HEK293 (cell line): ENCODE data around the gene DAND5.

Experiments used
- CTCF ChIA-PET: fragments of 350-600 bp; formaldehyde crosslinking; extraction: SDS; loops from one replicate; lab custom pipeline; 2021; ENCODE audit warnings: antibody characterized with exemption; lab: Yijun Ruan, JAX
- POLR2A ChIA-PET: fragments of 300-600 bp; formaldehyde crosslinking; extraction: SDS; loops from one replicate; lab custom pipeline; 2020; ENCODE audit warnings: antibody characterized with exemption, inconsistent platforms; lab: Yijun Ruan, JAX
- H3K27ac ChIP-seq: fragments of 200-500 bp; sonication (Bioruptor generic); 2 replicates; pipeline ENCODE4 v1.5.1; 2014; ENCODE audit warnings: low read depth, low read length, control low read depth, inconsistent platforms; ENCODE audit errors: extremely low read depth
- H3K36me3 ChIP-seq, 2 experiments: fragments of 200-500 bp in 1 of 2; sonication (Bioruptor generic) in 1 of 2; 1 replicate in 1 of 2; 2 replicates in 1 of 2; pipeline ENCODE4 v1.5.1; 2014 to 2017; ENCODE audit warnings: inconsistent platforms in 2 of 2, low read length in 2 of 2; ENCODE audit not compliant: control insufficient read depth in 2 of 2, insufficient read depth in 1 of 2
- H3K4me1 ChIP-seq: fragments of 200-500 bp; sonication (Bioruptor generic); 2 replicates; pipeline ENCODE4 v1.5.1; 2014; ENCODE audit warnings: mild to moderate bottlenecking, low read length, inconsistent platforms; ENCODE audit not compliant: control insufficient read depth, insufficient read depth
- H3K4me3 ChIP-seq: 2 replicates; pipeline ENCODE4 v1.5.1; 2011; ENCODE audit warnings: low read depth, mild to moderate bottlenecking, control low read depth, low read length, moderate library complexity
- H3K9me3 ChIP-seq: fragments of 200-500 bp; sonication (Bioruptor generic); 2 replicates; pipeline ENCODE4 v1.5.1; 2014; ENCODE audit warnings: low read depth, low read length, inconsistent platforms; ENCODE audit not compliant: control insufficient read depth, insufficient read depth
- CTCF ChIP-seq: fragments of 450-650 bp; formaldehyde crosslinking; IDR thresholded peaks from 2 replicates; pipeline ENCODE4 v1.5.1; 2016; ENCODE audit warnings: missing biosample characterization, missing genetic modification characterization
- GLIS2 ChIP-seq: fragments of 450-650 bp; formaldehyde crosslinking; IDR thresholded peaks from 2 replicates; pipeline ENCODE4 v1.5.1; 2016; ENCODE audit warnings: missing biosample characterization, missing genetic modification characterization
- HIC1 ChIP-seq: fragments of 450-650 bp; formaldehyde crosslinking; IDR thresholded peaks from 2 replicates; pipeline ENCODE4 v1.5.1; 2016; ENCODE audit warnings: missing biosample characterization, missing genetic modification characterization
- KLF10 ChIP-seq: fragments of 450-650 bp; IDR thresholded peaks from 2 replicates; pipeline ENCODE4 v1.5.1; 2018; ENCODE audit warnings: missing biosample characterization, mild to moderate bottlenecking, missing genetic modification characterization
- PRDM10 ChIP-seq: fragments of 450-650 bp; formaldehyde crosslinking; IDR thresholded peaks from 2 replicates; pipeline ENCODE4 v1.5.1; 2016; ENCODE audit warnings: missing biosample characterization, missing genetic modification characterization
- SALL2 ChIP-seq: fragments of 450-650 bp; formaldehyde crosslinking; IDR thresholded peaks from 2 replicates; pipeline ENCODE4 v1.5.0; 2017; ENCODE audit warnings: missing biosample characterization, mild to moderate bottlenecking, missing genetic modification characterization, borderline replicate concordance
- SETDB1 ChIP-seq: IDR thresholded peaks from one replicate; pipeline ENCODE4 v1.6.1; 2017; ENCODE audit warnings: mild to moderate bottlenecking, low read length, moderate library complexity, mixed read lengths; ENCODE audit not compliant: insufficient read length
- SP3 ChIP-seq: fragments of 450-650 bp; formaldehyde crosslinking; IDR thresholded peaks from 2 replicates; pipeline ENCODE4 v1.5.1; 2016; ENCODE audit warnings: missing biosample characterization, missing genetic modification characterization
- TCF7L2 ChIP-seq: IDR thresholded peaks from 2 replicates; pipeline ENCODE4 v1.6.1; 2011; ENCODE audit warnings: low read depth, mild to moderate bottlenecking, inconsistent platforms, low read length, moderate library complexity, borderline replicate concordance
- ZFP37 ChIP-seq: fragments of 450-650 bp; formaldehyde crosslinking; IDR thresholded peaks from 2 replicates; pipeline ENCODE4 v1.5.1; 2016; ENCODE audit warnings: missing biosample characterization, missing genetic modification characterization
- ZIC2 ChIP-seq: fragments of 450-650 bp; formaldehyde crosslinking; IDR thresholded peaks from 2 replicates; pipeline ENCODE4 v1.5.1; 2016; ENCODE audit warnings: missing biosample characterization, missing genetic modification characterization
- ZNF112 ChIP-seq: fragments of 450-650 bp; formaldehyde crosslinking; IDR thresholded peaks from 2 replicates; pipeline ENCODE4 v1.5.0; 2017; ENCODE audit warnings: missing biosample characterization, missing genetic modification characterization
- ZNF114 ChIP-seq: fragments of 450-650 bp; formaldehyde crosslinking; IDR thresholded peaks from 2 replicates; pipeline ENCODE4 v1.5.0; 2017; ENCODE audit warnings: missing biosample characterization, missing genetic modification characterization
- ZNF16 ChIP-seq: fragments of 450-650 bp; formaldehyde crosslinking; IDR thresholded peaks from 2 replicates; pipeline ENCODE4 v1.5.1; 2016; ENCODE audit warnings: low read depth, missing biosample characterization, missing genetic modification characterization
- ZNF184 ChIP-seq: fragments of 450-650 bp; IDR thresholded peaks from 2 replicates; pipeline ENCODE4 v1.5.1; 2018; ENCODE audit warnings: missing biosample characterization, mild to moderate bottlenecking, missing genetic modification characterization
- ZNF23 ChIP-seq: fragments of 450-650 bp; formaldehyde crosslinking; IDR thresholded peaks from 2 replicates; pipeline ENCODE4 v1.5.1; 2016; ENCODE audit warnings: missing biosample characterization, missing genetic modification characterization, borderline replicate concordance
- ZNF335 ChIP-seq: fragments of 450-650 bp; formaldehyde crosslinking; conservative IDR thresholded peaks from 2 replicates; pipeline ENCODE4 v1.5.1; 2016; ENCODE audit warnings: missing biosample characterization, missing genetic modification characterization
- ZNF362 ChIP-seq: fragments of 450-650 bp; formaldehyde crosslinking; IDR thresholded peaks from 2 replicates; pipeline ENCODE4 v1.5.1; 2016; ENCODE audit warnings: missing biosample characterization, missing genetic modification characterization
- ZNF449 ChIP-seq: fragments of 450-650 bp; formaldehyde crosslinking; IDR thresholded peaks from 2 replicates; pipeline ENCODE4 v1.5.1; 2017; ENCODE audit warnings: missing biosample characterization, mild to moderate bottlenecking, missing genetic modification characterization, moderate library complexity
- ZNF555 ChIP-seq: fragments of 450-650 bp; formaldehyde crosslinking; conservative IDR thresholded peaks from 2 replicates; pipeline ENCODE4 v1.5.1; 2017; ENCODE audit warnings: missing biosample characterization, mild to moderate bottlenecking, missing genetic modification characterization, inconsistent platforms
- ZNF658 ChIP-seq: fragments of 450-650 bp; formaldehyde crosslinking; IDR thresholded peaks from 2 replicates; pipeline ENCODE4; 2016; ENCODE audit warnings: missing biosample characterization, missing genetic modification characterization
- ZNF768 ChIP-seq: fragments of 450-650 bp; formaldehyde crosslinking; IDR thresholded peaks from 2 replicates; pipeline ENCODE4 v1.5.1; 2018; ENCODE audit warnings: missing biosample characterization, mild to moderate bottlenecking, missing genetic modification characterization
- ZNF776 ChIP-seq: fragments of 450-650 bp; formaldehyde crosslinking; IDR thresholded peaks from 2 replicates; pipeline ENCODE4 v1.5.0; 2017; ENCODE audit warnings: missing biosample characterization, missing genetic modification characterization, borderline replicate concordance

The DAND5 gene

GRCh38 chr19:12945479-12946091 lies 23.8 kb upstream of the DAND5 start, which contains the start of gene RAD23A (continued):
- TF ChIP-seq ZNF449 (tag by site-specific recombination), result 0 out of 2 replicates have a peak, but pooled peaks have one; percentile 52

- POLR2A ChIA-PET, result interaction anchor here (0.6 to 2.1 kb wide), 9 partner anchors 8 to 241 kb away, joined by 3 to 12 read pairs (median 5); partner anchors contain the start of genes CALR, FARSA, GADD45GIP1 and GCDH
- TF ChIP-seq TCF7L2, result no peak
- no peak for TF ChIP-seq ZNF16 (tag by site-specific recombination)
- TF ChIP-seq ZIC2 (tag by site-specific recombination), result peak; percentile 25; the same call in 1 of the 2 replicates
- TF ChIP-seq KLF10 (tag by site-specific recombination), result no peak
- peak; percentile 90 for TF ChIP-seq ZNF335 (tag by site-specific recombination)
- TF ChIP-seq ZNF555, result no peak
- no peak for TF ChIP-seq ZNF114
- TF ChIP-seq ZNF776 (tag by site-specific recombination), result no peak
- TF ChIP-seq ZFP37 (tag by site-specific recombination), result 0 out of 2 replicates have a peak, but pooled peaks have one; percentile 22
- no peak for TF ChIP-seq ZNF768
- TF ChIP-seq CTCF (tag by site-specific recombination), result no peak
- TF ChIP-seq ZNF184 (tag by site-specific recombination), result no peak
- no peak for TF ChIP-seq ZNF23 (tag by site-specific recombination)
- no peak for TF ChIP-seq PRDM10
- 0 out of 2 replicates have a peak, but pooled peaks have one; percentile 29 for TF ChIP-seq HIC1 (tag by site-specific recombination)
- TF ChIP-seq SALL2, result no peak
- no peak for TF ChIP-seq SP3 (tag by site-specific recombination)
- no peak for TF ChIP-seq ZNF112 (tag by site-specific recombination)
- no peak for TF ChIP-seq ZNF362 (tag by site-specific recombination)
- TF ChIP-seq SETDB1, result no peak
- peak; percentile 70 for TF ChIP-seq GLIS2 (tag by site-specific recombination)
- no peak for TF ChIP-seq ZNF658 (tag by site-specific recombination)
Observed at GRCh38 chr19:12946092-12946721, 23.2 kb upstream of the DAND5 start.

More at GRCh38 chr19:12946092-12946721, 23.2 kb upstream of the DAND5 start:
- peak overlapping the region; percentile 84 for H3K4me3 ChIP-seq
- H3K4me1 ChIP-seq, result peaks cover 3% of the 10 kb centered on the region; the same call in 1 of the 2 replicates
- no peaks in the 10 kb centered on the region for H3K9me3 ChIP-seq
- peaks cover 50 to 77% of the 10 kb centered on the region in 2 experiments for H3K36me3 ChIP-seq
- CTCF ChIA-PET, result interaction anchor here (1.3 to 6.2 kb wide), 3 partner anchors 20 to 61 kb away, joined by 3 to 31 read pairs (median 4); no protein-coding TSS in a partner anchor
- peak overlapping the region; percentile 83 for H3K27ac ChIP-seq
